HG02588 (cell line): ENCODE data around the gene PARP6.

ENCODE experiments used
- ATAC-seq: cut with Tn5 transposase; IDR thresholded peaks from one replicate; pipeline ENCODE4 v1.9.1; 2021; ENCODE audit warnings: mild to moderate bottlenecking, moderate library complexity; ENCODE audit not compliant: unreplicated experiment

The PARP6 gene

DNA sequence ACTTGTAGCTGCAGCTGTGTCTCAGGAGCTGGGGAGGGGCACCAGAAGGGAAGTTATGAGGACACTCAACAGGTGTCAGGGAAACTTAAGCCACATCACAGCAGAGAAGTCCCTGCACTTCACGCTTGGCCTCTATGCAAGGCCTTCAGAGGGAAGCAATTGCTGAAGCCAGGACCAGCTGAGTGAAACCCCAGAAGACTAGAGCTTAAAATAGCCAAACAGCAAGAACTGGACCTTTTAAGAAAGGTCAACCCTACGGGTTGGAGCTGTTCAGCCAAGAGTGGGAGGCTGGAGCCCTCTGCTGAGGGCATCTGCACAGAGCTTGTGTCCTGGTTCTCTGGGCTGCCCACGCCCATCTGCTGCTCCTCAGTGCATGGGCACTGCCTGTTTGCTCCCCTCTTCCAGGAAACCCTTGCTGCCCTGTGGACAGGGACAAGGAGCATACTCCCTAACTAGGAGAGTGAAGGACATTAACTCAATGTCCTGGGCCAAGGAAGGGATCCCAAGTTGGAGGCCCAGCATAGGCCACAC, 70.9 kb downstream of the PARP6 start:
- ATAC-seq: no peak

DNA sequence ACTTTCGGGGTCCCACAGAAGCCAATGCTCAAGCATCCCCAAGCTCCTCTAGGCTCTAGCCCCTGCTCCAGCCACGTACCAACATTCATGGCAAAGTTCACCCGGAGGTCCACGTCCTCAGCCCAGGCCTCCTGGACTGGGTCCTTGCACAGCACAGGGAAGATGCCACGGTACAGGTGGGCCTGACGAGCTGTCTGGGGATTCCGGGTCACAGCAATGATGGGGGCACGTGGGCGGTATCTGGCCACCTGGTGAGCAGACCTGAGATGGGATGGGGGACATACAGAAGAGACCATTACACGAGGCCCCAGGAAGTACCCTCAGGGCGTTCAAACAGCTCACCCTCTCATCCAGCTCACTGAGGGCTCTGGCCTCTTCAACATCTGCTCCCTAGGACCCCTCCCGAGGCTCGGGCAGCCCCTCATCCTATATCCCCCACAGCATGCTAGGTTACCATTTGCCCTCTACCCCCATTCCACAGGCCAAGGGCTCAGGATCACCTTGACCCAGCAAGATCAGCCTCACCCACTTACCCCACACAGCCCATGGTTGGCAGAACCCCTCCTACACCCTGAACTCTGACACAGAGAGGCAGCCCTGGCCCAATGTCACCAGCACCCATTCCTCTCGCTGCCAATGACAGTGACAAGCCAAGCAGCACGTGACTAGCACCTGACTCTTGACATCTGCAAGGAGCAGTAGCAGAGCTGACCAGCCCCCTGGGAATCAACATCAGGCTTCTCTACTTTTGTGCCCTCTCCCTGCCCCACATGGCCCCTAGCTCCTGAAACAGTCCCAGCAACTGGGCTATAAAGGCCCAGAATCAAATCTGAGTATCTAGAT, 71.7 kb downstream of the PARP6 start:
- ATAC-seq: no peak

- peak; percentile 39 for ATAC-seq
These were observed 72.6 kb downstream of the PARP6 start for GRCh38 chr15:72199721-72200212.

GRCh38 chr15:72199205-72199515, 73.2 kb downstream of the PARP6 start:
- no peak for ATAC-seq

DNA sequence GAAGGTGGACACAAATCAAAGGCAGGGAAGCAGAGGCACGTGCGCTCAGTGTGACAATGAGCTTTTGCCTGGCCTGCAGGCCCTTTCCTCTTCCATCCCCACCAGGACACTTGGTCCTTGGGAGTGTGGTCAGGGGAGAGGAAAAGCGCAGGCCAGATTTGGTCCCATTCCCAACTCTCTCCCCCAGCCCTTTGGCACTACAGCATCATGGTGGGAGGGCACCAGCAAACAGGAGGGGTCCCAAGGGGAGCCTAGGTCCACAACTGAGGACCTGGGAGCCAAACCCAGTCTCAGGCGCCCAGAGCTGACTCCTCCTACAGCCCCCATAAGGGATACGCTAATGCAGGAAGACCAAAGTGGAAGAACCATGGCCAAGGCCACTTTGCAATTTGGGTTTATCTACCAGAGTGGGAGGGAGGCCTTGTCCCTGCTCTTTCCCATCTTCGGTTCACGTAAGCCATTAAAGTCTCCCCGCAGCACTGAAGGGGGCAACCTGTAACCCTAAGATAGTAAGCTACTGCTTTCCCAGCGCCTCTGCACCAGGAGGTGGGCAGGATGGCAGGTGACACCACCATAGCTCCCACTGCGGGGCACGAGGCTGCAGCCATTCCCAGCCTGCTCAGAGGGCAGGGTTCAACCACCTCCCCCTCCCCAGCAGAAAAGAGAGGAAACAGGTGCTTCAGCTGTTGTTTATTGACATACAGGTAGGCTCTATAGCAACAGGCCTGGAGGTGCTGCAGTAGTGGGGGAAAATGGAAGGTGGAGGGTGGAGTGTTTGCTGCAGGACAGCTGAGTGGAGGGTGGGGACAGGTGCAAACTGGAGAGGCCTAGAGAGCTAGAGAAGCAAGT, 73.8 kb downstream of the PARP6 start:
- ATAC-seq: no peak

- ATAC-seq: peak; percentile 39
These were observed 74.6 kb downstream of the PARP6 start, which contains the start of gene GRAMD2A for GRCh38 chr15:72197460-72198355. TSS of gene GRAMD2A (minus strand) at chr15:72197787.

DNA sequence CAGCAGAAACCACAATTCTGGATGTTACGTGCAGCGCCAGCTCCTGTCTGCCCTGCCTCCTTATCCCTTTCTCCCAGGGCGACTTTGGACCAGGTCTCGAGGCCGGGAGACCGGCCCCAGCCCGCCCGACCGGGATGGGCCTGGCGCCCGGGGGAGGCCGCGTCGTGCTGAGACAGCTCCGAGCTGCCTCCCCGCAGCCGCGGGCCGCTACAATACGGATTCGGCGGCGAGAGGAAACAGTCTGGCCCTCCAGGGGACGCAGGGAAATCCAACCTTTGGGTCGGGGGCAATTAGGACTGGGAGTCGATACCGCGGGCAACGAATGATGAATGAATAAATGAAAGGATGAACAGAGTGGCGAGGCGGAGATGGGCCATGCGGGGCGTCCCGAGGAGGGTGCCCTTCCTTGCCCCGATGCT, 75.3 kb downstream of the PARP6 start:
- ATAC-seq: no peak

GRCh38 chr15:72196409-72197040, 75.8 kb downstream of the PARP6 start:
- no peak for ATAC-seq

DNA sequence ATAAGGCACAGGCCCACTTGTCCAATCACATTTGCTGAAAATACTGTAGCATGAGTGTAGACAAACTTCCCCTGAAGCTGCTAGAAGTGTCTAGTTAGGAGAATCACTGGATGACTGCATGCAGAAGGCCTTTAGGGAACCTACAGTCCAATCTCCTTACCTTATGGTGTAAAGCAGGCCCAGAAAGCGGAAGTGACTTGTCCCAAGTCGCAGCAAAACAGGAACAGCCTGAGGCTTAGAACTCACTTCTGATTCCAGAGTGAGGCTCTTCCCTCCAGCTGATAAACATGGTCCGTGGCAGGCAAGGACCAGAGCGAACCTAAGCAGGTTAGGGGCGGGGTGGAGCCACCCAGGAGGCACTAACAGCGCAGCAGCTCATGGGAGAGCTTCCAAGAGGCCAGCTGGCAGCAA, 77.2 kb downstream of the PARP6 start:
- ATAC-seq: no peak

GRCh38 chr15:72193836-72194396, 78.4 kb downstream of the PARP6 start:
- no peak for ATAC-seq

- ATAC-seq: no peak
These were observed 79.9 kb downstream of the PARP6 start for GRCh38 chr15:72192416-72192815.
